Upper lobe of left lung (tissue), 4 donors: Measurements from ENCODE around the gene PATJ.

ENCODE experiments used
- EP300 ChIP-seq, 4 donors: sonication (generic); formaldehyde crosslinking; IDR thresholded peaks; one replicate each; pipeline ENCODE4 v1.5.1; 2017; ENCODE audit warnings: antibody characterized with exemption in 4 of 4, control low read depth in 2 of 4
- TF ChIP-seq, protein P1 (sequence below), 6 experiments: fragments of 450-650 bp in 4 of 6; fragments of 200-600 bp in 2 of 6; sonication (generic) in 2 of 6; IDR thresholded peaks; one replicate each; pipeline ENCODE4 v1.5.1; 2016 to 2019; ENCODE audit warnings: antibody characterized with exemption in 6 of 6

DNA sequence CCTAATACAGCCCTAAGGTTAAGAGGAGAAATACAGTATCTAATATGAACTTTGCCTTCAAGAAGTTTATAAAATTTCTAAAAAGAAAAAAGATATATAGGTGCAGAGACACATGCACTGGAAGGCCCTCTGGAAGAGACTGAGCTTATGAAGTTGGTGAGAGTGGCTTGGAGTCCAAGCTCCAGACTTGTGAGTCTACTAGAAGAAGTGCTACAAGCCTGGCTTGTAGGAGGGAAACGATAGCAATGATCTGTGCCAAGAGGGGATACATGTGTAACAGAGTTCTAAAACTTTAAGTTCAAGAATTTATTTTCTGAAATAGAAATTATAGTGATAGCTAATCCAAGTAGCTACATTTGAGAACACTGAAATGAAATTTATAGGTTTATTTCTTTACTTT is 213.0 kb downstream of the PATJ start:
- TF ChIP-seq, protein P1, sequence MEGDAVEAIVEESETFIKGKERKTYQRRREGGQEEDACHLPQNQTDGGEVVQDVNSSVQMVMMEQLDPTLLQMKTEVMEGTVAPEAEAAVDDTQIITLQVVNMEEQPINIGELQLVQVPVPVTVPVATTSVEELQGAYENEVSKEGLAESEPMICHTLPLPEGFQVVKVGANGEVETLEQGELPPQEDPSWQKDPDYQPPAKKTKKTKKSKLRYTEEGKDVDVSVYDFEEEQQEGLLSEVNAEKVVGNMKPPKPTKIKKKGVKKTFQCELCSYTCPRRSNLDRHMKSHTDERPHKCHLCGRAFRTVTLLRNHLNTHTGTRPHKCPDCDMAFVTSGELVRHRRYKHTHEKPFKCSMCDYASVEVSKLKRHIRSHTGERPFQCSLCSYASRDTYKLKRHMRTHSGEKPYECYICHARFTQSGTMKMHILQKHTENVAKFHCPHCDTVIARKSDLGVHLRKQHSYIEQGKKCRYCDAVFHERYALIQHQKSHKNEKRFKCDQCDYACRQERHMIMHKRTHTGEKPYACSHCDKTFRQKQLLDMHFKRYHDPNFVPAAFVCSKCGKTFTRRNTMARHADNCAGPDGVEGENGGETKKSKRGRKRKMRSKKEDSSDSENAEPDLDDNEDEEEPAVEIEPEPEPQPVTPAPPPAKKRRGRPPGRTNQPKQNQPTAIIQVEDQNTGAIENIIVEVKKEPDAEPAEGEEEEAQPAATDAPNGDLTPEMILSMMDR (IDR thresholded peaks at IDR 0.05), result no peak
- TF ChIP-seq EP300 (IDR thresholded peaks at IDR 0.05), result no peak
